Lower leg skin (tissue), 3 donors: ENCODE results near the gene PPM1M.

ENCODE experiments used
- POLR2A ChIP-seq, 2 donors: fragments of 450-650 bp; IDR thresholded peaks; one replicate each; pipeline ENCODE4 v1.6.1; 2016 to 2017; ENCODE audit warnings: antibody characterized with exemption in 2 of 2, mild to moderate bottlenecking in 1 of 2, moderate library complexity in 1 of 2
- TF ChIP-seq, protein P1 (sequence below), 3 donors: fragments of 450-650 bp; IDR thresholded peaks; one replicate each; pipeline ENCODE4 v1.5.1; 2016; ENCODE audit warnings: antibody characterized with exemption in 3 of 3, mild to moderate bottlenecking in 3 of 3, moderate library complexity in 2 of 3

DNA sequence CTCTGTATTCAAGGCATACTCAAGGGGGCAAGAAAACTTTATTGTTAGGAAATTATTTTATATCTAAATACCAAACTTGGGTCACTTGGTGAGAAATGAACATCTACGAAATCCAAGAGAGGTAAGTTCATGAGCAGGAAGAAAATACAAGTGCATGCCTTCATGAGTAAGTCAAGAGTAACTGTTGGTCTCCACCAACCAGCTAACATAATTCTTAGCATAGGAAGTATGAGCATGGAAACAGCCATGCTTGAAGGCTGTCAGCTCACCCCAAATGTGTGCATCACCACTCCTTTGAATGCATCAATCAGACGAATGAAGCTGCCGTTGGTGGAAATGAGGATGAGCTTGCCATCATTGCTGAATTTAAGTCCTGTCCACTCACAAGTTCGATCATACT is 13.9 kb downstream of the PPM1M start:
- TF ChIP-seq, protein P1, sequence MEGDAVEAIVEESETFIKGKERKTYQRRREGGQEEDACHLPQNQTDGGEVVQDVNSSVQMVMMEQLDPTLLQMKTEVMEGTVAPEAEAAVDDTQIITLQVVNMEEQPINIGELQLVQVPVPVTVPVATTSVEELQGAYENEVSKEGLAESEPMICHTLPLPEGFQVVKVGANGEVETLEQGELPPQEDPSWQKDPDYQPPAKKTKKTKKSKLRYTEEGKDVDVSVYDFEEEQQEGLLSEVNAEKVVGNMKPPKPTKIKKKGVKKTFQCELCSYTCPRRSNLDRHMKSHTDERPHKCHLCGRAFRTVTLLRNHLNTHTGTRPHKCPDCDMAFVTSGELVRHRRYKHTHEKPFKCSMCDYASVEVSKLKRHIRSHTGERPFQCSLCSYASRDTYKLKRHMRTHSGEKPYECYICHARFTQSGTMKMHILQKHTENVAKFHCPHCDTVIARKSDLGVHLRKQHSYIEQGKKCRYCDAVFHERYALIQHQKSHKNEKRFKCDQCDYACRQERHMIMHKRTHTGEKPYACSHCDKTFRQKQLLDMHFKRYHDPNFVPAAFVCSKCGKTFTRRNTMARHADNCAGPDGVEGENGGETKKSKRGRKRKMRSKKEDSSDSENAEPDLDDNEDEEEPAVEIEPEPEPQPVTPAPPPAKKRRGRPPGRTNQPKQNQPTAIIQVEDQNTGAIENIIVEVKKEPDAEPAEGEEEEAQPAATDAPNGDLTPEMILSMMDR (IDR thresholded peaks at IDR 0.05) = no peak
- no peak for TF ChIP-seq POLR2A (IDR thresholded peaks at IDR 0.05)
